Uterus (tissue), 4 donors: ENCODE data around the gene DMBX1. TPM values are rescaled to one million over a fixed set of nuclear protein-coding genes. Genes with fewer than 3 reads are reported as not detected.

Source experiments
- DNase-seq, 2 donors: peaks; one replicate each; pipeline ENCODE4 v3.0.0-alpha.2; 2019 to 2020
- H3K27ac ChIP-seq, 2 donors: fragments of 200-600 bp; sonication (generic); 1 replicate in 1 of 2; 2 replicates in 1 of 2; pipeline ENCODE4 v1.5.1; 2016 to 2018
- H3K27me3 ChIP-seq, 2 donors: fragments of 200-600 bp; sonication (generic); one replicate each; pipeline ENCODE4 v1.5.1; 2018 to 2019; ENCODE audit warnings: control low read depth in 1 of 2
- H3K36me3 ChIP-seq, 2 donors: fragments of 200-600 bp; sonication (generic); one replicate each; pipeline ENCODE4 v1.5.1; 2019; ENCODE audit warnings: control low read depth in 1 of 2
- H3K4me1 ChIP-seq, 2 donors: fragments of 200-600 bp; sonication (generic); one replicate each; pipeline ENCODE4 v1.5.1; 2018 to 2019; ENCODE audit warnings: control low read depth in 1 of 2
- H3K4me3 ChIP-seq, 2 donors: fragments of 200-600 bp; sonication (generic); 1 replicate in 1 of 2; 2 replicates in 1 of 2; pipeline ENCODE4 v1.5.1; 2018 to 2019; ENCODE audit warnings: mild to moderate bottlenecking in 1 of 2
- H3K9me3 ChIP-seq, 2 donors: fragments of 200-600 bp; sonication (generic); one replicate each; pipeline ENCODE4 v1.5.1; 2019; ENCODE audit warnings: control low read depth in 1 of 2
- POLR2A ChIP-seq, 2 donors: fragments of 450-650 bp; IDR thresholded peaks; one replicate each; pipeline ENCODE4 v1.6.1; 2016; ENCODE audit warnings: antibody characterized with exemption in 2 of 2, mild to moderate bottlenecking in 1 of 2, moderate library complexity in 1 of 2
- intact Hi-C: fragments of 100-400 bp; cut with DNase I; formaldehyde crosslinking; loops from one replicate; pipeline ENCODE4 v1.15.1; 2023; ENCODE audit warnings: low total_unique reads
- total RNA-seq, 4 donors: library from RNA; depleted of rRNA in 3 of 4; stranded (reverse); fragments of >200 nt in 3 of 4; gene quantifications; one replicate each; pipeline versions ENCODE4 v1.1.0 to v1.2.4, GENCODE V29; 2014 to 2023
- TF ChIP-seq, protein P1 (sequence below), 4 experiments: fragments of 200-600 bp in 2 of 4; fragments of 450-650 bp in 2 of 4; sonication (generic) in 2 of 4; IDR thresholded peaks; one replicate each; pipeline ENCODE4 v1.5.1; 2016 to 2019; ENCODE audit warnings: antibody characterized with exemption in 4 of 4, mild to moderate bottlenecking in 2 of 4, moderate library complexity in 1 of 4
- donor health status: DM: yes; HTN: yes; CAD: no.

DMBX1 gene
- total RNA-seq, 4 donors from 2014 or later: 0.07 TPM; not detected in 3

DNA sequence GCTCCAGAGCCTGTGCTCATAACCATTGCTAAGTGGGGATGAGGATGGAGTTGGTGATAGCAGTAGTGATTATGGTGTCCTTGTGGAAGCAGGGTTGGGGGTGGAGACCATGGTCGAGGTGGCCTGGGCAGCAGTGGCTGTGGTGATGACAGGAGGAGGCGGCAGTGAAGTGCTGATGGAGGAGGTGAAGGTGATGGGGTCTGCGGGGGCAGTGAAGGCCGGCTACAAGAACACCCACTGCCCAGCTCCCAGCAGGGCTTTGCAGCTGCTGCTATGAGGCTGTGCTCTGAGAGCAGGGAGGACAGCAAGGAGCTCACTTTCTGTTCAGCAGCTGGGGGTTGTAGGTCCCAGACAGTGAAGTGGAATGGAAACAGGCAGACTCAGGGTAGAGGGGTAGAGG, 15.6 kb upstream of the DMBX1 start:
- Histone ChIP-seq H3K4me1 (no peaks in the 10 kb centered on the region), H3K9me3 (no peaks in the 10 kb centered on the region), H3K27ac (no peak overlapping the region), H3K27me3 (no peaks in the 10 kb centered on the region), H3K36me3 (no peaks in the 10 kb centered on the region), H3K4me3 (no peak overlapping the region)
- intact Hi-C loops: no loop called here
- TF ChIP-seq, protein P1, sequence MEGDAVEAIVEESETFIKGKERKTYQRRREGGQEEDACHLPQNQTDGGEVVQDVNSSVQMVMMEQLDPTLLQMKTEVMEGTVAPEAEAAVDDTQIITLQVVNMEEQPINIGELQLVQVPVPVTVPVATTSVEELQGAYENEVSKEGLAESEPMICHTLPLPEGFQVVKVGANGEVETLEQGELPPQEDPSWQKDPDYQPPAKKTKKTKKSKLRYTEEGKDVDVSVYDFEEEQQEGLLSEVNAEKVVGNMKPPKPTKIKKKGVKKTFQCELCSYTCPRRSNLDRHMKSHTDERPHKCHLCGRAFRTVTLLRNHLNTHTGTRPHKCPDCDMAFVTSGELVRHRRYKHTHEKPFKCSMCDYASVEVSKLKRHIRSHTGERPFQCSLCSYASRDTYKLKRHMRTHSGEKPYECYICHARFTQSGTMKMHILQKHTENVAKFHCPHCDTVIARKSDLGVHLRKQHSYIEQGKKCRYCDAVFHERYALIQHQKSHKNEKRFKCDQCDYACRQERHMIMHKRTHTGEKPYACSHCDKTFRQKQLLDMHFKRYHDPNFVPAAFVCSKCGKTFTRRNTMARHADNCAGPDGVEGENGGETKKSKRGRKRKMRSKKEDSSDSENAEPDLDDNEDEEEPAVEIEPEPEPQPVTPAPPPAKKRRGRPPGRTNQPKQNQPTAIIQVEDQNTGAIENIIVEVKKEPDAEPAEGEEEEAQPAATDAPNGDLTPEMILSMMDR (IDR thresholded peaks at IDR 0.05): no peak
- TF ChIP-seq POLR2A (IDR thresholded peaks at IDR 0.05): no peak
- DNase-seq: no peak

DNA sequence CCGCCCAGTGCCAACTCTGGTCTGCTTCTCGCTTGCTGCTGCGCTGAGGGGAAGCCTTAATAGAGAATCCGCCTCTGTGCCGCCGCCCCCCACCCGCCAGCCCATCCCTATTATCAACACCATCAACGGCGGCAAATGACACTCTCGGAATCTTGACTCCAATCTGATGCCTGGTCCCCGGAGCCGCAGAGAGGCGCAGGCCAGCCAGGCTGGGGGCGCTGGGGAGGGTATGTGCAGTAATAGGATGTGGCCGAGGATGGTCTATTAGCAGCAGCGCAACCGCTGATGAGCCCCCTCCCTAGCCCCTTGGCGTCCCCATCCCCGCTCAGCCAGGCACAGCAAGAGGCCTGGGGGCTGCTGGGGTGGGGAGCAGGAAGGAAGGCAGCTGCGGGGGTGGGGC, 15.1 kb upstream of the DMBX1 start:
- Histone ChIP-seq H3K27me3 (no peaks in the 10 kb centered on the region), H3K36me3 (no peaks in the 10 kb centered on the region), H3K4me1 (no peaks in the 10 kb centered on the region), H3K4me3 (no peak overlapping the region), H3K9me3 (no peaks in the 10 kb centered on the region), H3K27ac (no peak overlapping the region)
- intact Hi-C loops: no loop called here
- TF ChIP-seq, protein P1 (IDR thresholded peaks at IDR 0.05): no peak
- TF ChIP-seq POLR2A (IDR thresholded peaks at IDR 0.05): no peak
- no peak for DNase-seq

DNA sequence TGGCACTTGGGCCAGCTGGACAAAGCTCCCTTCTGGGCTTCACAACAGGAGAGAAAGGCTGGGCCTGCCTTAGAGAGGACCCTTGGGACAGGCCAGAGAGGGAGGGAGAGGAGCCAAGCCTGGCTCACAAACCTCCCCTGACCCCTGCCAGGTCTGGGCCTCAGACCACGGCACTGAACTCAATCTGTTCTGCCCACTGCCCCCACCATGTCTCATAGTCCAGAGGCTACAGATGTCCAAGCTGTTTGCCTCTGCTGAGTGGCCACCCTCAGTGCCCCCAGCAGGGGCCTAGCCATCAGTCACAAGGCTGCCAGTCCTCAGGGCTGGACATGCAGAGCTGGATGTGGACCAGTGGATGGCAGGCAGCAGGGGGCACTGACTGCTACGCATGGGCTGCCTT, 13.0 kb upstream of the DMBX1 start:
- H3K4me1 ChIP-seq: no peaks in the 10 kb centered on the region
- H3K27me3 ChIP-seq: no peaks in the 10 kb centered on the region
- no peak for DNase-seq
- intact Hi-C loops: no loop called here
- no peaks in the 10 kb centered on the region for H3K36me3 ChIP-seq
- no peak overlapping the region for H3K27ac ChIP-seq
- no peak overlapping the region for H3K4me3 ChIP-seq
- no peak for TF ChIP-seq POLR2A (IDR thresholded peaks at IDR 0.05)
- TF ChIP-seq, protein P1 (IDR thresholded peaks at IDR 0.05): no peak
- no peaks in the 10 kb centered on the region for H3K9me3 ChIP-seq

DNA sequence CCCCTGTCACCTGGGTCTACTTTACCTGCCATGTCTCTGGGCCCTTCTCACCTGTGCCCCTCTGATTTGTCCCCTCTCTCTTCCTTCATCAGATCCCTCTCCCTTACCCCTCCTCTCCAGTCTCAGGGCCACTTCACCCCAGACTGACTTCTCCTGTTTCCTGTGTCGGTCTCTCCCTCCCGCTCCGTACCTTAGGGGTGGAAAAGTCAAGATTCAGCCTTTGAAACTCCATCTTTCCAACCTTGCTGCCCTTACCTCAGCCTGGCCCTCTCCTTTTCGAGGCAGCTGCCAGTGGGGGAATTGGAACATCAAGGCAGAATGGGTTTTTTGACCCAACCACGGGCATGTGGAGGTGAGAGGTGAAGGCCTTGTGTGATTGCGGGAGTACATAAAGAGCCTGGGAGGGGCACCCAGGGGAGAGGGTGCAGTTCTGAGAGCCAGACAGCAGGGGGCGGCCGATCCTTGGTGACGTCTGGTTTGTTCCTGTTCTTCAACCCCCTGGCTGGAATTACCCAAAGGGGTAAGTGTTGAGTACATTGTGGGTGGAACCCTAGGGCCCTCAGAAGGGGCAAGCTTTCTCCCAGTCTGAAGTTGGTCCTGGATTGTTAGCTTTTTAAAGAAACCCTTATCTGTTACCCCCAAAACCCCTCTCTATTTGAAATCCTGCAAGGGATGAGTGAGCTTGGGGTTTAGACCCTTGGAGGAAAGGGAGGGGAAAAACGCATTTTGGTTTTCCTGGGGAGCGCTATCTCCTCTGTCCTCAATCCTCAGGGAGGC, 12.3 kb upstream of the DMBX1 start:
- no peak overlapping the region for H3K27ac ChIP-seq
- no peaks in the 10 kb centered on the region for H3K9me3 ChIP-seq
- no peaks in the 10 kb centered on the region for H3K36me3 ChIP-seq
- H3K4me1 ChIP-seq: no peaks in the 10 kb centered on the region
- H3K27me3 ChIP-seq: no peaks in the 10 kb centered on the region
- intact Hi-C loops: no loop called here
- DNase-seq: peak; percentile 41 to 60
- H3K4me3 ChIP-seq: no peak overlapping the region
- TF ChIP-seq POLR2A (IDR thresholded peaks at IDR 0.05): no peak
- TF ChIP-seq, protein P1 (IDR thresholded peaks at IDR 0.05): peak; percentile 62 to 67 (median 66)

DNA sequence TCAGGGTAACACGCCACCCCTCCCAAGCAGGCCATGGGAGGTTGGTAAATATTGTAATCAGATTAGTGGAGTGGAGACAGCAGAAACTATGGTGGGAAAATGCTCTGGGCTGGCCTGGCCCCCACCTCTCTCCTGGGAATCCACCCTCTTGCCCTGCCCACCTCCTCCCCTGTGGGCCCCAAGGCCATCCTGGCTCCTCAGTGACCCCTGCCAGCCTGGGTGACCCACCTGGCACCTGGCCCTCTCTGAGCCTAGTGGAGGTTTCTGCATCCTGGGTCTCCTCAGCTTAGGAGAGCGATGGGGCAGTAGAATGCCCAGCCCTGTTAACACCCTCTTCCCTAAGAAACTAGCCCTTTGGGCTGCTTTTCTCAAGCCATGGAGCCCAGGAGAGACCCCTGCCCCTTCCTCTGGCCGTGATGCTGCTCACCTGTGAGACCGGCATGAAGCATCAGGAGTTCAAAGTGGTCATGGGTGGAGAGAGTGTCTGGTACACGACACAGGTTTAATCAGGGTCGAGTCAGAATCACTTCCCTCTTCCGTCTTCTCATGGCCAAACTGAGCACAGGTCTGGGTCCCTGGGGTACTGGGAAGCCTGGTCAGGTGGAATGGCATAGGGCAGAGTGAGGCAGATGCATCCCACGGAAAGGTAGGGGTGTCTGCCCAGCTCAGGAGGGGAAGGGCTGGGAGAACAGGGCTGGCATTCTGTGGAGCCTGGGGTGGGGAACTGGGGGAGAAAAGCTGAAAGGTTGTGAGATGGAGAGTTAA, 10.7 kb upstream of the DMBX1 start:
- Histone ChIP-seq H3K36me3 (no peaks in the 10 kb centered on the region), H3K9me3 (no peaks in the 10 kb centered on the region), H3K4me3 (no peak overlapping the region), H3K27me3 (no peaks in the 10 kb centered on the region), H3K4me1 (no peaks in the 10 kb centered on the region), H3K27ac (no peak overlapping the region)
- DNase-seq: no peak
- intact Hi-C loops: no loop called here
- no peak for TF ChIP-seq POLR2A (IDR thresholded peaks at IDR 0.05)
- TF ChIP-seq, protein P1 (IDR thresholded peaks at IDR 0.05): no peak
